Ammon's horn (tissue), 1 donor: Measurements from ENCODE around the gene CPNE6.

Experiments used
- DNase-seq: peaks from one replicate; pipeline ENCODE4 v3.0.0-alpha.2; 2016; ENCODE audit warnings: low spot score

The CPNE6 gene

GRCh38 chr14:24086193-24086955 is 15.0 kb downstream of the CPNE6 start:
- no peak for DNase-seq

- no peak for DNase-seq
These were observed 15.6 kb downstream of the CPNE6 start for GRCh38 chr14:24087004-24087403.

- DNase-seq = no peak
These were observed 16.7 kb downstream of the CPNE6 start for GRCh38 chr14:24088095-24088494.

GRCh38 chr14:24089890-24090289 is 18.5 kb downstream of the CPNE6 start:
- no peak for DNase-seq

- DNase-seq = no peak
These were observed 20.7 kb downstream of the CPNE6 start for GRCh38 chr14:24092110-24092504.

GRCh38 chr14:24092505-24093206 is 21.3 kb downstream of the CPNE6 start:
- no peak for DNase-seq

GRCh38 chr14:24093207-24093900 is 22.0 kb downstream of the CPNE6 start:
- DNase-seq = no peak

- DNase-seq = peak; percentile 83
These were observed 22.8 kb downstream of the CPNE6 start, which contains the start of gene PCK2 for GRCh38 chr14:24093901-24094840. TSS of gene PCK2 (plus strand) at chr14:24094311. CDS start at chr14:24094406, 95 bp downstream.

GRCh38 chr14:24094841-24095270 is 23.5 kb downstream of the CPNE6 start:
- DNase-seq = no peak

- DNase-seq = peak; percentile 35
These were observed 24.1 kb downstream of the CPNE6 start for GRCh38 chr14:24095271-24096068.

- no peak for DNase-seq
These were observed 25.3 kb downstream of the CPNE6 start for GRCh38 chr14:24096545-24097181.

GRCh38 chr14:24098229-24098926 is 27.0 kb downstream of the CPNE6 start:
- DNase-seq = no peak

GRCh38 chr14:24098927-24099813 is 27.8 kb downstream of the CPNE6 start:
- DNase-seq = no peak

- DNase-seq = no peak
These were observed 29.0 kb downstream of the CPNE6 start for GRCh38 chr14:24100197-24100981.

- no peak for DNase-seq
These were observed 29.7 kb downstream of the CPNE6 start for GRCh38 chr14:24100982-24101494.

GRCh38 chr14:24102357-24103048 is 31.1 kb downstream of the CPNE6 start:
- no peak for DNase-seq

- no peak for DNase-seq
These were observed 32.1 kb downstream of the CPNE6 start for GRCh38 chr14:24103451-24103850.
